ENCODE data around the gene ATG9B.

ATG9B gene, protein sequence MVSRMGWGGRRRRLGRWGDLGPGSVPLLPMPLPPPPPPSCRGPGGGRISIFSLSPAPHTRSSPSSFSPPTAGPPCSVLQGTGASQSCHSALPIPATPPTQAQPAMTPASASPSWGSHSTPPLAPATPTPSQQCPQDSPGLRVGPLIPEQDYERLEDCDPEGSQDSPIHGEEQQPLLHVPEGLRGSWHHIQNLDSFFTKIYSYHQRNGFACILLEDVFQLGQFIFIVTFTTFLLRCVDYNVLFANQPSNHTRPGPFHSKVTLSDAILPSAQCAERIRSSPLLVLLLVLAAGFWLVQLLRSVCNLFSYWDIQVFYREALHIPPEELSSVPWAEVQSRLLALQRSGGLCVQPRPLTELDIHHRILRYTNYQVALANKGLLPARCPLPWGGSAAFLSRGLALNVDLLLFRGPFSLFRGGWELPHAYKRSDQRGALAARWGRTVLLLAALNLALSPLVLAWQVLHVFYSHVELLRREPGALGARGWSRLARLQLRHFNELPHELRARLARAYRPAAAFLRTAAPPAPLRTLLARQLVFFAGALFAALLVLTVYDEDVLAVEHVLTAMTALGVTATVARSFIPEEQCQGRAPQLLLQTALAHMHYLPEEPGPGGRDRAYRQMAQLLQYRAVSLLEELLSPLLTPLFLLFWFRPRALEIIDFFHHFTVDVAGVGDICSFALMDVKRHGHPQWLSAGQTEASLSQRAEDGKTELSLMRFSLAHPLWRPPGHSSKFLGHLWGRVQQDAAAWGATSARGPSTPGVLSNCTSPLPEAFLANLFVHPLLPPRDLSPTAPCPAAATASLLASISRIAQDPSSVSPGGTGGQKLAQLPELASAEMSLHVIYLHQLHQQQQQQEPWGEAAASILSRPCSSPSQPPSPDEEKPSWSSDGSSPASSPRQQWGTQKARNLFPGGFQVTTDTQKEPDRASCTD

GRCh38 chr7:151024435-151025056 lies at the start of gene ATG9B:
Gene ATG9B, minus strand, starts transcription at chr7:151024494. Its CDS starts 71 bp downstream, at chr7:151024423.
- no peak for DNase-seq (ENCODE audit: low read depth)

DNA sequence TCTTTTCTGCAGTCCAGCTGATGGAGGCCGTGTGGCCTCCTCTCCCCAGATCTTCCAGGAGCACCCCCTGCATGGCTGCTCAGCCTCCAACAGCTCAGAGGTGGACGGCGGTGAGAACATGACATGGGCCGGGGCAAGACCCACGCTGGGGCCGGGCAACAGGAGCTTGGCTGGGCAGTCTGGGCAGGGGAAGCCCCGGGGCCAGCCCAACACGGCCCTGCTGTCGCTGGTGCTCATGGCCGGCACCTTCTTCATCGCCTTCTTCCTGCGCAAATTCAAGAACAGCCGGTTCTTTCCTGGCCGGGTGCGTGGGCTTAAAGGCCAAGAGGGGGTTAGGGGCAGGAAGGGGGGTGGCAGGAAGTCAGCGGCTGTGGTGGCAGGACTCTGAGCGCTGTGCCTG lies 49.7 kb upstream of the ATG9B start:
- DNase-seq (ENCODE audit: low read depth): no peak

- no peak for DNase-seq (ENCODE audit: low read depth)
Observed at GRCh38 chr7:151071032-151071866, 47.0 kb upstream of the ATG9B start.

DNA sequence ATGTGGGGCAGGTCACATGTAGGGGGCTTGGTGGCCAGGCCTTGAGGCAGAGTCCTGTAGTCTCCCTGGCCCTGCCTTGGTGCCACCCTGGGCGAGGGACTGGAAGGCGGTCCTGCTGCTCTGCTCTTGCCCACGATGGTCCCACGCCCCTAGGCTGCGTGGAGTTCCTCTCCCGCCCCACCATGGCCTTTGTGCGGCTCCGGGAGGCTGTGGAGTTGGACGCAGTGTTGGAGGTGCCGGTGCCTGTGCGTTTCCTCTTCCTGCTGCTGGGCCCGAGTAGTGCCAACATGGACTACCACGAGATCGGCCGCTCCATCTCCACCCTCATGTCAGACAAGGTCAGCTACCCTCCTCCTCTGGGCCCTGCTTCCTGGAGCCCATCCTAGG lies 46.3 kb upstream of the ATG9B start:
- DNase-seq (ENCODE audit: low read depth): no peak

GRCh38 chr7:151069841-151070573 lies 45.7 kb upstream of the ATG9B start:
- DNase-seq (ENCODE audit: low read depth): no peak

GRCh38 chr7:151068069-151068773 lies 43.9 kb upstream of the ATG9B start:
- no peak for DNase-seq (ENCODE audit: low read depth)

- DNase-seq (ENCODE audit: low read depth): no peak
Observed at GRCh38 chr7:151066273-151066974, 42.1 kb upstream of the ATG9B start.

- no peak for DNase-seq (ENCODE audit: low read depth)
Observed at GRCh38 chr7:151065516-151065915, 41.2 kb upstream of the ATG9B start.

GRCh38 chr7:151064993-151065392 lies 40.7 kb upstream of the ATG9B start:
- no peak for DNase-seq (ENCODE audit: low read depth)

DNA sequence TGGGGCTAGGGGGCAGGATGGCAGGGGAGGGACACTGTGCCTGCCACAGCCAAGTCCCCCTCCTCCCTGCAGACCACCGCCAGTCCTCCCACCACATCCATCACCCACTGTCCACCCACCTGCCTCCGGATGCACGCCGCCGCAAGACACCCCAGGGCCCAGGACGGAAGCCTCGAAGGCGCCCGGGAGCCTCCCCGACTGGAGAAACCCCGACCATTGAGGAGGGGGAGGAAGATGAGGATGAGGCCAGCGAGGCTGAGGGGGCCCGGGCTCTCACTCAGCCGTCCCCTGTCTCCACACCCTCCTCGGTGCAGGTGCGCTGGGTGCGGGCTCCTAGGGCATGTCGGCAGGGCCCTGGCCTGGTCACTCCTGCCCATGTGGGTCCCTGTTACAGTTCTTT lies 40.2 kb upstream of the ATG9B start:
- no peak for DNase-seq (ENCODE audit: low read depth)

GRCh38 chr7:151063212-151063561 lies 38.9 kb upstream of the ATG9B start:
- no peak for DNase-seq (ENCODE audit: low read depth)

- no peak for DNase-seq (ENCODE audit: low read depth)
Observed at GRCh38 chr7:151062399-151063211, 38.3 kb upstream of the ATG9B start.

DNA sequence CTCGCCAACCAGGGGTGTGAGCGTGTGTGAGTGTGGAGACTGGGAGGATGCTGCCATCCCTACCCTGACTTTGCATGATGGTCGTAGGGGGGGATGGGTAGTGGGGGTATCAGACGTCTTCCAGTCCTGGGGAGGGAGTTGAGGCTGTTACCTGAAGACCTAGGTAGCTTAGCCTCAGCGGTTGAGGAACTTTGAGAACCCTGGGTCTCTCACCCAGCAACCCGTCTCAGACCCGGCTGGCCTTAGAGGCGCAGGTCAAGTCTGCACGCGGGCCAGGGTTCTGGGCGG lies 37.8 kb upstream of the ATG9B start:
- no peak for DNase-seq (ENCODE audit: low read depth)

DNA sequence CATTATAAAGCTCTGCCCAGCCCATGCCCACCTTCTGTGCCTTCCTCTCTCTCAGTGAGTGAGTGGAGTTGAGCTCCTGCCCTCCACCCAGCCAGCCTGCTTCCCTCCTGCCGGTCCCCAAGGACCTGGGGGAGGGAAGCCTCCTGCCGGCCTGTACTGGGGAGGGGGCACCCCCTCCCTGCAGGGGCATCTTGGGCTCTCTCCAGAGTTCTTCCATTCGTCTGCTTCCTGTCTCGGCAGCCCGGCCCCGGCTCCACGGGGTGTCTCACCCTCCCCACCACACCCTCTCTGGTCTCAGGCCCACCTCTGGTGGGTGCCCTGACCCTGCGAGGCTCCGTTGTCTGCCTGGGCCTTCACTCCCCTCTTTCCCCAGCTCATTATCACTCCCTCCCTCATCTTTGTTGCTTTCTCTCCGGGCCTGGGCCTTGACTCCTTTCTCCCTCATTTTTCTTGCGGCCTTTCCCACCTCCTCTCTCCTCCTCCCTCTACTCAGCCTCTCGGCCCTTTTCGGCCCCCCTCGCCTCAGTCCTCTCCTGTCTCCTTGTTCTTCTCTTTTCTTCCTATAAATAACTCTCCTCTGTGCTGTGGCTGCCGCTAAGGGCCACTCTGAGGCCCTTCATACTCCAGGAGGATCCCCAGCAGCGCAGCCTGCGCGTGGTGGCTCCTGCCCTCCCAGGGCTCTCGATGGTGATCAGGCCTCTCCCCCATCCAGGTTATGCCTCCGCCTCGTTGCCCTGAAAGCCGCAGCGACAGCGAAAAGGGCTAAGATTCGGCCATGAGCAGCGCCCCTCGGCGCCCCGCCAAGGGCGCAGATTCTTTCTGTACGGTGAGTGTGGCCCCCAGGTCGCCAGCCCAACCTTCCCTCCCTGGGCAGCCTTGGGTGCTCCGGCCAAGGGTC lies 37.2 kb upstream of the ATG9B start:
- no peak for DNase-seq (ENCODE audit: low read depth)

GRCh38 chr7:151060416-151061212 lies 36.3 kb upstream of the ATG9B start:
- DNase-seq (ENCODE audit: low read depth): no peak

DNA sequence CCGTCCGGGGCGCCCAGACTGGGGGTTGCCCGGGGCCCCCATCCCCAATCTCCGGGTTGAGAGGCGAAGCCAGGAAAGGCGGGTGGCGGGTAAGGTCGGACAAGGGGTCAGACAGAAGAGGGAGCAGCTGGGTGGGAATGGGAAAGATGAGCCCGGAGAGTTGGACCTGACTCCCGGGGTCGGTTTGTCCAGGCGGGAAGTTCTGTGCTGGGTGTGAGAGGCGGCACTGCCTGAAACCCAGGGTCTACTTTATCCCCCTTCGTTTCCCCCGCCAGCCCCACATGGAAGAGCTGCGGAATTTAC lies 35.8 kb upstream of the ATG9B start:
- DNase-seq (ENCODE audit: low read depth): no peak

- DNase-seq (ENCODE audit: low read depth): no peak
Observed at GRCh38 chr7:151059367-151060112, 35.2 kb upstream of the ATG9B start, which contains the start of gene SLC4A2. Gene SLC4A2, plus strand, starts transcription at chr7:151059589. Its CDS starts 2,399 bp downstream, at chr7:151061988.
